Keratinocyte (primary cell): ENCODE measurements around the gene ALX4. TPM values are rescaled to one million over a fixed set of nuclear protein-coding genes. Genes with fewer than 3 reads are reported as not detected.

Source experiments
- DNase-seq: peaks from one replicate; pipeline ENCODE4 v3.0.0-alpha.2; 2011; ENCODE audit warnings: low read depth, missing footprints, low spot score
- FAIRE-seq: peaks from 2 replicates; lab custom pipeline; 2011; peaks lifted over from hg19 to GRCh38; lab: Jason Lieb, UNC
- H2AFZ ChIP-seq: 2 replicates; pipeline ENCODE4 v1.6.0; 2012; ENCODE audit warnings: low read length, control low read depth, inconsistent platforms; ENCODE audit not compliant: control insufficient read depth
- H3K27ac ChIP-seq: 2 replicates; pipeline ENCODE4 v1.5.1; 2011; ENCODE audit warnings: low read length; ENCODE audit not compliant: control insufficient read depth, insufficient read depth
- H3K27me3 ChIP-seq: 3 replicates; pipeline ENCODE4 v1.6.0; 2011; ENCODE audit warnings: low read length; ENCODE audit not compliant: control insufficient read depth, insufficient read depth; ENCODE audit errors: extremely low read depth
- H3K36me3 ChIP-seq, 2 experiments: 2 replicates in 1 of 2; 3 replicates in 1 of 2; pipeline ENCODE4 v1.5.1; 2011; ENCODE audit warnings: low read length in 2 of 2, mild to moderate bottlenecking in 1 of 2; ENCODE audit not compliant: control insufficient read depth in 2 of 2, insufficient read depth in 2 of 2; ENCODE audit errors: extremely low read depth in 1 of 2
- H3K4me1 ChIP-seq: 3 replicates; pipeline ENCODE4 v1.5.1; 2011; ENCODE audit warnings: low read length; ENCODE audit not compliant: control insufficient read depth, insufficient read depth; ENCODE audit errors: extremely low read depth
- H3K4me2 ChIP-seq: 3 replicates; pipeline ENCODE4 v1.6.0; 2011; ENCODE audit warnings: low read depth, low read length; ENCODE audit not compliant: control insufficient read depth, insufficient read depth; ENCODE audit errors: extremely low read depth
- H3K4me3 ChIP-seq, 3 experiments: fragments of 200-600 bp in 1 of 3; sonication (generic) in 1 of 3; 2 replicates in 2 of 3; 3 replicates in 1 of 3; pipeline ENCODE4 v1.5.1; 2011 to 2016; ENCODE audit warnings: low read length in 3 of 3, mild to moderate bottlenecking in 3 of 3, control low read depth in 2 of 3, inconsistent platforms in 1 of 3, low read depth in 1 of 3, mixed read lengths in 1 of 3, mixed run types in 1 of 3, moderate library complexity in 1 of 3; ENCODE audit not compliant: control insufficient read depth in 2 of 3, insufficient read depth in 2 of 3; ENCODE audit errors: extremely low read depth in 1 of 3
- H3K79me2 ChIP-seq: 2 replicates; pipeline ENCODE4 v1.6.0; 2012; ENCODE audit warnings: low read length; ENCODE audit not compliant: control insufficient read depth, insufficient read depth
- H3K9ac ChIP-seq: 3 replicates; pipeline ENCODE4 v1.6.0; 2011; ENCODE audit warnings: low read length; ENCODE audit not compliant: control insufficient read depth, insufficient read depth; ENCODE audit errors: extremely low read depth
- H3K9me1 ChIP-seq: 3 replicates; pipeline ENCODE4 v1.6.0; 2011; ENCODE audit warnings: low read length; ENCODE audit not compliant: control insufficient read depth, insufficient read depth; ENCODE audit errors: extremely low read depth
- H3K9me3 ChIP-seq: 2 replicates; pipeline ENCODE4 v1.5.1; 2012; ENCODE audit warnings: low read depth, low read length; ENCODE audit not compliant: control insufficient read depth
- H4K20me1 ChIP-seq: 3 replicates; pipeline ENCODE4 v1.6.0; 2011; ENCODE audit warnings: low read length; ENCODE audit not compliant: control insufficient read depth, insufficient read depth; ENCODE audit errors: extremely low read depth
- EZH2 ChIP-seq: IDR thresholded peaks from one replicate; pipeline ENCODE4 v1.6.1; 2012; ENCODE audit warnings: inconsistent platforms, mild to moderate bottlenecking, low read length, moderate library complexity
- dilution Hi-C: fragments of 300-500 bp; cut with MboI; formaldehyde crosslinking; loops from one replicate; pipeline ENCODE4 v1.7.0; 2020; ENCODE audit warnings: low sequenced_read_pairs; ENCODE audit not compliant: extremely low pct_ligation_motif_present
- polyA plus RNA-seq, 5 experiments: library from polyadenylated mRNA; depleted of rRNA in 3 of 5; stranded (reverse) in 3 of 5; stranded (forward) in 1 of 5; unstranded in 1 of 5; fragments of >200 nt; gene quantifications; 1 replicate in 1 of 5; 2 replicates in 3 of 5; 3 replicates in 1 of 5; pipeline versions ENCODE4 v1.2.1 to v1.2.3, GENCODE V29; 2011 to 2012; ENCODE audit warnings: missing spikeins in 2 of 5, low read depth in 1 of 5, low replicate concordance in 1 of 5
- TF ChIP-seq, protein P1 (sequence below), 3 experiments: IDR thresholded peaks in 1 of 3; conservative IDR thresholded peaks in 1 of 3; optimal IDR thresholded peaks in 1 of 3; 2 replicates in 2 of 3; 3 replicates in 1 of 3; pipeline versions ENCODE3 to v1.5.1; 2011; ENCODE audit warnings: low read length in 3 of 3, mild to moderate bottlenecking in 3 of 3, moderate library complexity in 2 of 3, control low read depth in 1 of 3, inconsistent platforms in 1 of 3; ENCODE audit not compliant: insufficient read depth in 2 of 3; ENCODE audit errors: extremely low read depth in 1 of 3

Gene ALX4
- polyA plus RNA-seq, 1 donor (not counting 4 experiments of a cell fraction or from before 2014, with no cell fraction given): not detected

DNA sequence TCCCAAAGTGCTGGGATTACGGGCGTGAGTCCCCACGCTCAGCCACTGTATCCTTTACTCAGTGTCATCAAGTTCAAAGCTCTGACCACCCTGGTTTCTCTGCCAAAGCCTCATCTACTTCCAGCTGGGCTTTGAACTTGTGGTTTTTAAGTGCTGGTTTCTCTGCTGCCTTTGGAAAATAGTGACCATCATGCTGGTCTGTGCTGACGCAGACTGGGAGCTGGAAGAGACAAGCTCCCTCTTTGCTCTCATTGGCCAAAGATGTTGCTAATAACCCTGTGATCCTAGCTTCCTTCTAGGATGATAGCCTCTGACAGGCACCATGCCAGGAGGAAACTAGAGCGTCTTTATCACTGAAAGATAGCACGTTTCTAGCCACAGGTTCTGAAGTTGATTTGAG is 62.4 kb downstream of the ALX4 start:
- no peak for FAIRE-seq
- H3K27ac ChIP-seq: no peak overlapping the region
- H3K36me3 ChIP-seq: peaks cover 14% of the 10 kb centered on the region in 2 experiments
- H3K9me1 ChIP-seq: no peaks in the 10 kb centered on the region
- H3K9ac ChIP-seq: no peak overlapping the region
- no peak overlapping the region for H2AFZ ChIP-seq
- no peaks in the 10 kb centered on the region for H3K27me3 ChIP-seq
- dilution Hi-C loops: no loop called here
- H3K79me2 ChIP-seq: no peaks in the 10 kb centered on the region
- no peak for DNase-seq
- TF ChIP-seq, protein P1, sequence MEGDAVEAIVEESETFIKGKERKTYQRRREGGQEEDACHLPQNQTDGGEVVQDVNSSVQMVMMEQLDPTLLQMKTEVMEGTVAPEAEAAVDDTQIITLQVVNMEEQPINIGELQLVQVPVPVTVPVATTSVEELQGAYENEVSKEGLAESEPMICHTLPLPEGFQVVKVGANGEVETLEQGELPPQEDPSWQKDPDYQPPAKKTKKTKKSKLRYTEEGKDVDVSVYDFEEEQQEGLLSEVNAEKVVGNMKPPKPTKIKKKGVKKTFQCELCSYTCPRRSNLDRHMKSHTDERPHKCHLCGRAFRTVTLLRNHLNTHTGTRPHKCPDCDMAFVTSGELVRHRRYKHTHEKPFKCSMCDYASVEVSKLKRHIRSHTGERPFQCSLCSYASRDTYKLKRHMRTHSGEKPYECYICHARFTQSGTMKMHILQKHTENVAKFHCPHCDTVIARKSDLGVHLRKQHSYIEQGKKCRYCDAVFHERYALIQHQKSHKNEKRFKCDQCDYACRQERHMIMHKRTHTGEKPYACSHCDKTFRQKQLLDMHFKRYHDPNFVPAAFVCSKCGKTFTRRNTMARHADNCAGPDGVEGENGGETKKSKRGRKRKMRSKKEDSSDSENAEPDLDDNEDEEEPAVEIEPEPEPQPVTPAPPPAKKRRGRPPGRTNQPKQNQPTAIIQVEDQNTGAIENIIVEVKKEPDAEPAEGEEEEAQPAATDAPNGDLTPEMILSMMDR (optimal IDR thresholded peaks at IDR 0.05 in 1 of 3, IDR thresholded peaks at IDR 0.05 in 1 of 3, conservative IDR thresholded peaks at IDR 0.05 in 1 of 3; ENCODE audit: extremely low read depth in 1 of 3, insufficient read depth in 2 of 3, low read length in 3 of 3): no peak
- no peak for TF ChIP-seq EZH2
- no peaks in the 10 kb centered on the region for H3K9me3 ChIP-seq
- H3K4me1 ChIP-seq: peaks cover 6% of the 10 kb centered on the region
- H3K4me3 ChIP-seq: no peak overlapping the region
- H3K4me2 ChIP-seq: no peak overlapping the region
- H4K20me1 ChIP-seq: no peaks in the 10 kb centered on the region

DNA sequence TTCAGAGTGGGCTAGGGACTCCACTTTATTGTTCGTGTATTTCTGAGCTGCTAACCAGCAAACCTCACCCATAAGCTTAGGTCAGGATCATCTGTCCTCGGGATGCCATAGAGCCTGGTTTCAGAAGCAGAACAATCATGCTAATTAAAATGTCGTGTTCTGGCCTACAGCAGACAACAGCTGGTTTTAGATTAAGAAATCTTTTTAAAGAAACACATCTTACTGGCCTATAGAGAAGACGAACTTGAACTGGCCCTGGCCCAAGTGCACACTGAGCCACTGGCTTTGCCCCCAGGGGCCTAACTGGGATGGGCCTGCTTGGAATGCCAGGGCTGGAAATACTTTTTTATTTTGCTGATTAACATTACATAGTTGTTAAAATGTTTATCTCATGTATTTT is 63.2 kb downstream of the ALX4 start:
- no peaks in the 10 kb centered on the region for H3K9me1 ChIP-seq
- no peak overlapping the region for H3K9ac ChIP-seq
- H3K4me1 ChIP-seq: peaks cover 6% of the 10 kb centered on the region
- H3K4me2 ChIP-seq: no peak overlapping the region
- H3K79me2 ChIP-seq: no peaks in the 10 kb centered on the region
- DNase-seq (no peak), FAIRE-seq (no peak)
- H2AFZ ChIP-seq: no peak overlapping the region
- H3K4me3 ChIP-seq: no peak overlapping the region
- H3K27ac ChIP-seq: no peak overlapping the region
- TF ChIP-seq, protein P1 (optimal IDR thresholded peaks at IDR 0.05 in 1 of 3, IDR thresholded peaks at IDR 0.05 in 1 of 3, conservative IDR thresholded peaks at IDR 0.05 in 1 of 3; ENCODE audit: extremely low read depth in 1 of 3, insufficient read depth in 2 of 3, low read length in 3 of 3): no peak
- TF ChIP-seq EZH2: no peak
- H3K27me3 ChIP-seq: no peaks in the 10 kb centered on the region
- dilution Hi-C loops: no loop called here
- no peaks in the 10 kb centered on the region for H3K9me3 ChIP-seq
- H3K36me3 ChIP-seq: peaks cover 14% of the 10 kb centered on the region in 2 experiments
- no peaks in the 10 kb centered on the region for H4K20me1 ChIP-seq
